D341Med (cell line): ENCODE measurements around the gene CD53.

ENCODE experiments used
- DNase-seq: peaks from one replicate; pipeline ENCODE4 v3.0.0; 2012; ENCODE audit warnings: low spot score

CD53 gene

DNA sequence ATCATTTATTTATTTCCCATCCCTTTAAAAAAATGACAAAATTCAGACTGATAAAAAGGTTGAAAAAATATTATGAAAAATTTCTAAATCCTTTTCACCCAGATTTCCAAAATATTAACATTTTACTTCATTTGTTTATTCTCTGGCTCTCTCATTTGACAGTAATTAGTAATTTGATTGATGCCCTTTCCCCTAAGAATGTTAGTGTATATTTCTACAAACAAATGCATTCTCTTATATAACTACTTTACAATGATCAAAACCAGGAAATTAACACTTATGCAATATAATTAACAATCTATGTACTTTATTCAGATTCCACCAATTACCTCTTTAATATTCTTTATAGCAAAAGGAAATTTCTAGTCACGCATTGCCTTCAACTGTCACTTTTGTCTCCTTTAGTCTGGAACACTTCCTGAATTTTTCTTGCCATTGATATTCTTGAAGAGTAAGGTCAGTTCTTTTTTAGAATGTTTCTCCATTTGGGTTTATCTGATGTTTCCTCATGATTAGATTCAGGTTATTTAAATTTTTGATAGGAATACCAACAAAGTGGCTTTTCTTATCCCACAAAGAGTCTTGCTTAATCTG lies 3.9 kb downstream of the CD53 start:
- DNase-seq = no peak

GRCh38 chr1:110877364-110877763 lies 4.4 kb downstream of the CD53 start:
- DNase-seq = no peak

GRCh38 chr1:110877776-110878175 lies 4.8 kb downstream of the CD53 start:
- DNase-seq = no peak

GRCh38 chr1:110878591-110878990 lies 5.6 kb downstream of the CD53 start:
- no peak for DNase-seq

- no peak for DNase-seq
These were observed 6.0 kb downstream of the CD53 start for GRCh38 chr1:110878993-110879392.

DNA sequence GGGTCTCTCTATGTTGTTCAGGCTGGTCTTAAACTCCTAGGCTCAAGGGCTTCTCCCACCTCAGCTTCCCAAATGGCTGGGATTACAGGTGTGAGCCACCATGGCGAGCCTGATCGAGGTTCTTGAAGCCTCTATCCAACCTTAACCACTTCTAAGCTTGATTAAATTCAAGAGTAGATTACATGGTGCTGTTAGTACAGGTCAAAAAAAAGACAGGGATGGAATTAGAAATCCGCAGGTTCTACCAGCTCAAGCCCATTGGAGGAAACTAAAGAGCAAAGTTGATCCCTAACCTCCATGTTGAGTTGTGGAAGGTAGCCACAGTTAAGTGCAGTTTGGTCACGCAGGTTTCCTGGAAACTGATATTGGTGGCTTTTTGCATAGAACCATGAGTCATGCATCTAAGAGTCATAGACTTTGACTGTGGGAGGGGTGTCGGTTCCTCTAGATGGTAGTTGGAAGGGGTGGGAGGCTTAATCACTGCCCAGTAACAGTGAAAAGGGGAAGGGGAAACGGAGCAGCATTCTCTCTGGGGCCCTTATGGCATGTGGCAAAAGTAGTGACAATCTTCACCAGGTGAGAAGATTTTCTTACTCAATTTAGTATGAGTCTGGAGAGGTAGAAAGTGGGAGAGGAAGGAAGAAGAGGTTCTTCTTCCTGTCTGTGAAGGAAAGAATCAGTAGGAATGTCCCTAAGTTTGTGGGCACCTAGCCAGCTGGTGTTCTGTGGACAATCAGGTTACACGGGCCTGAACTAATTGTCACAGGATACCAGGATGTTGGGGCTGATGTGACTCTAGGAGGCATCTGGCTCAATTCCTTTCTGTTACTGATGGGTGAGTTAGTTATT lies 7.0 kb downstream of the CD53 start:
- no peak for DNase-seq

- no peak for DNase-seq
These were observed 7.9 kb downstream of the CD53 start for GRCh38 chr1:110880708-110881374.

- DNase-seq = no peak
These were observed 15.1 kb downstream of the CD53 start for GRCh38 chr1:110888049-110888448.

DNA sequence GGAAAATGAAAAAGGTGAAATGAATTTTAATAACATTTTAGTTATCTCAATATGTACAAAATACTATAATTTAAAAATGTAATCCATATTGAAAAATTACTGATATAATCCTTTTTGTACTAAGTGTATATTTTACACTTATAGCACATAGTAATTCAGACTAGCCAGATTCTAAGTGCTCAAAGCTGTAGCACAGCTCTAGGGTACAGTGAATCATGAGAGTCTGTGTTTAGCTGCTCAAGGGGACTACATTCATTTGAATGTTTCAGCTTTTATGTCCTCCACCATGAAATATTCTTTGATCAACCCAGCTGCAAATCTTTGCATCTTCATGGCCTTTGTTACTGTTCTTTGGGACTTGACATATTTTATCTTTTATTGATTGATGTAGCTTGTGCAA lies 15.7 kb downstream of the CD53 start:
- DNase-seq = no peak

DNA sequence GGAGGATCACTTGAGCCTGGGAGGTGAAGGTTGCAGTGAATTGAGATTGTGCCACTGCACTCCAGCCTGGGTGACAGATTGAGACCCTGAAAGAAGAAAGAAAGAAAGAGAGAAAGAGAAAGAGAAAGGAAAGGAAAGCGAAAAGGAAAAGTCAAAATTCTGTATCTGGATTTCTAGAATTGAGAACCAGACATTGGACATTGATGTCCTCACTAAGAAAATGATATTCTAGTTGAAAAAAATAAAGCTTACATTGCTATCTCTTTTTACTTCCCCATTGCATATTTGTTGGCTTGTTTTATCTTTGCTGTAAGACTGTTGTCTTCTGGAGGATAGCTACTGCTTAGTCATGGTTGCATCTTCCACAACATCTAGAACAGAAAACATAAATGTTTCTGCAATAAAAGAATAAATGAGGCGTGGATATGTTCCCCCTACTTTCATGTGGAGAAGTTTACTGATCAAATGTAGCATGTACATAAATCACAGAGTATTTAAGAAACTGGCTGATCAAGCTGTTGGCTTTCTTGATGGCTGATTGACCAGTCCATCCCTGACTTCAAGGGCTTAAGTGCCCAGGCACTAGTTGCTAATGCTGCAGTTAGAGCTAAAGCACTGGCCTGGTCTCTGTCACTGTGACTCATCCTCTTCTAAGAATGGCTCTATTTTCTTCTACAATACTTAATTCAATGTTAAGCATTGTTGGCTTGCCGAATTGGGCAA lies 17.7 kb downstream of the CD53 start:
- DNase-seq = no peak

DNA sequence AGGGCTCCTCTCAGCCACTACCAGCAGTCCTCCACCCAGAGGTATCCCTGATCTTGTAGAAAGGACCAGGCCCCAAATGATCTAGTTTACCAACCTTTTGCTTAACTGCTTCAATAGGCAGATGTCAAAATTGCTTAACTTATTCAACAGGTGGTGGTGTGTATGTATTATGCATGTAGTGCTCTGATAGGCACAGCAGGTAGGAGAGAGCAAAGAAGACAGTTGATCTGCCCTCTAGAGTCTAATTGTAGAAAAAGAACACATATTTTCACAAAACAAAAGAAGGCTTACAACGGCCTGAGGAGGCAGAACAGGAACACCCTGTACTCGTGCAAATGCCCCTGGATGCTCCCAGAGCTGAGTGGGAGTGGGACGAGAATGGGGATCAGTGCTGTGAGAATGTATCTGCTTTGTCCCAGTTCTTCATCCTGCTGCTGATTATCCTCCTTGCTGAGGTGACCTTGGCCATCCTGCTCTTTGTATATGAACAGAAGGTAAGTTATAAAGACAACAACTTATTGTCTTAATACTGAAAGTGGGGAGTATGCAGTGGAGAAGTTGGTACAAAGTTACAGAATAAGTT lies 21.1 kb downstream of the CD53 start:
- no peak for DNase-seq

- no peak for DNase-seq
These were observed 23.1 kb downstream of the CD53 start for GRCh38 chr1:110896090-110896489.

DNA sequence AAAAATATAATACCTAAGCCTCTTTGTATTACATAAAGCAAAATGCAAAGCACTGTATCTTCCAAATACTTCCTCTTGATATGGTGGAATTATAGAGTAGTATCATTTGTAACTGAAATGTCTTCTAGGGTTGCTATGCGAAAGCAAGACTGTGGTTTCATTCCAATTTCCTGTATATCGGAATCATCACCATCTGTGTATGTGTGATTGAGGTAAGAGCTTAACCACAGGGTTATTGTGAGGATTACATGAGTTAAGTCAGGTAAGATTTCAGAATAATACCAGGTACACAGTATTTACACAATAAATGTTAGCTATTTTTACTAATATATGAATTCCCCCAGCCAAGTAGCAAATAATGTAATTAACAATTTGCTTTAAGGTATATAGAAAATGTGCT lies 24.7 kb downstream of the CD53 start:
- DNase-seq = no peak

DNA sequence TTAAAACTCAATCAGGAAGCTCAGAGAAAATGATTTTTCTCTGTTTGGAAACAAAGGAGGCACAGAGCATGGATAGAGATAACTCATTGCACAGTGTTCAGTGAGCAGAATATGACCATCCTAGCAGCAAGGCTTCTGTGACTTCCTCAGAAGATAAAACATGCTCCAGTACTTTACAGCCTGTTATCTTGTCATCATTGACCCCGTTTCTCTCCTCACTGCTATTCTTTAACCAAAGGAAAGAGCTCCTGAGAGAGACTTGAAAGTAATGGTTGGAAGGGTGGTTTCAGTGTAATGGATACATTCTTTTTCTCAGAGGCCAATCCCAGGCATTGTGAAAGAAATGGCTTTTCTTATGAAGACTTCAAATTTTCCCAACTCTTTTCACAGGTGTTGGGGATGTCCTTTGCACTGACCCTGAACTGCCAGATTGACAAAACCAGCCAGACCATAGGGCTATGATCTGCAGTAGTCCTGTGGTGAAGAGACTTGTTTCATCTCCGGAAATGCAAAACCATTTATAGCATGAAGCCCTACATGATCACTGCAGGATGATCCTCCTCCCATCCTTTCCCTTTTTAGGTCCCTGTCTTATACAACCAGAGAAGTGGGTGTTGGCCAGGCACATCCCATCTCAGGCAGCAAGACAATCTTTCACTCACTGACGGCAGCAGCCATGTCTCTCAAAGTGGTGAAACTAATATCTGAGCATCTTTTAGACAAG lies 25.9 kb downstream of the CD53 start:
- no peak for DNase-seq

DNA sequence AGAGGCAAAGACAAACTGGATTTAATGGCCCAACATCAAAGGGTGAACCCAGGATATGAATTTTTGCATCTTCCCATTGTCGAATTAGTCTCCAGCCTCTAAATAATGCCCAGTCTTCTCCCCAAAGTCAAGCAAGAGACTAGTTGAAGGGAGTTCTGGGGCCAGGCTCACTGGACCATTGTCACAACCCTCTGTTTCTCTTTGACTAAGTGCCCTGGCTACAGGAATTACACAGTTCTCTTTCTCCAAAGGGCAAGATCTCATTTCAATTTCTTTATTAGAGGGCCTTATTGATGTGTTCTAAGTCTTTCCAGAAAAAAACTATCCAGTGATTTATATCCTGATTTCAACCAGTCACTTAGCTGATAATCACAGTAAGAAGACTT lies 26.5 kb downstream of the CD53 start:
- DNase-seq = no peak

GRCh38 chr1:110902820-110903463 lies 30.0 kb downstream of the CD53 start:
- DNase-seq = no peak

DNA sequence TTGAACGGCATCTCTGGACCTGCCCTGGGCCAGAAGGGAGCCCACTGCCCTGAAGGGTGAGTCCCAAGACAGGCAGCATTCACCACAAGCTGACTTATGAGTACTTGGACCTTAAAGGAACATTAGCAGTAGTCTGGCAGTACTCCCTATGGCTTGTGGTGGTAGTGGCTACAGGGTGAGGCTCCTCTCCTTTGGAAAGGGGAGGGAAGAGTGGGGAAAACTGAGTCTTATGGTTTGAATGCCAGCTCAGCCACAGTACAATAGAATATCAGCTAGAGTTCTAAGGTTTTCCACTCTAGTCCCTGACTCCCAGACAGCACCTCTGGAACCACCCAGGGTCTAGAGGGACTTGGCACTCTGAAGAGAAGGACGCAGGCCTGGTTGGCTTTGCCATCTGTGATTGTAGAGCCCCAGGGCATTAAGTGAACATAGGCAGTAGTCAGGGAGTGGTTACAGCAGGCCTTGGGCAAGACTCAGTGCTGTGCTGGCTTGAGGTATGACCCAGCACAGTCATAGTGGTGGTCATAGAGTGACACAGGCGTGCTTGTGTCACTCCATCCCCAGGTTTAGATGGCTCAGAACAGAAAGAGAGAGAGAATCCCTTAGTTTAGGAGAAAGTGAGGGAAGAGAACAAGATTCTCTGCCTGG lies 31.0 kb downstream of the CD53 start:
- DNase-seq = no peak

DNA sequence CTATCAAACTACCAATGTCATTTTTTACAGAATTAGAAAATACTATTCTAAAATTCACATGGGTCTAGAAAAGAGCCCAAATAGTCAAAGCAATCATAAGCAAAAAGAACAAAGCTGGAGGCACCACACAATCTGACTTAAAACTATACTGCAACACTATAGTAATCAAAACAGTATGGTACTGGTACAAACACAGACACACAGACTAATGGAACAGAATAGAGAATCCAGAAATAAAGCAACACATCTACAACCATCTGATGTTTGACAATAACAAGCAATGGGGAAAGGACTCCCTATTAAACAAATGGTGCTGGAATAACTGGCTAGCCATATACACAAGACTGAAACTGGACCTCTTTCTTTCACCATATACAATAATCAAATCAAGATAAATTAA lies 39.8 kb downstream of the CD53 start:
- DNase-seq = no peak

- no peak for DNase-seq
These were observed 41.7 kb downstream of the CD53 start for GRCh38 chr1:110914676-110915075.

GRCh38 chr1:110915804-110916203 lies 42.9 kb downstream of the CD53 start:
- no peak for DNase-seq

GRCh38 chr1:110916274-110916668 lies 43.3 kb downstream of the CD53 start:
- no peak for DNase-seq
